ENCODE data around the gene STXBP6.

The STXBP6 gene

DNA sequence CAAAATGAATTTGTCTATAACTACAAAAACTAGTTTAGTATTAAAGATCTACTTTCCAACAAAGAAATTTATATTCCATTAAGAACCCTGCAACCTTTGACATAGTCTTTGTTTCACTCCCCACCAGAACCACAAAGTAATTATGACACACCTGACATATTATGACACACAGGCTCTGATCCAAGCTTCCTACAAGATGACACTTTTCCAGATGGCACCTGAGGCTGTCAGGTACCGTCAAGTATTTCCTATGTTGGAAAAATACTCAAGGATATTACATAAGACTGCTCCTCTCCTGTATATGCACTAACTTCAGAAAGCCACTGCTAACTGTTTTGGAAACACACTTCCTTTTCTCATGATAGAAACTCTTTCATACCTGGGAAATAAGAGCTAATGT, 38.9 kb downstream of the STXBP6 start:
- ATAC-seq = no peak

DNA sequence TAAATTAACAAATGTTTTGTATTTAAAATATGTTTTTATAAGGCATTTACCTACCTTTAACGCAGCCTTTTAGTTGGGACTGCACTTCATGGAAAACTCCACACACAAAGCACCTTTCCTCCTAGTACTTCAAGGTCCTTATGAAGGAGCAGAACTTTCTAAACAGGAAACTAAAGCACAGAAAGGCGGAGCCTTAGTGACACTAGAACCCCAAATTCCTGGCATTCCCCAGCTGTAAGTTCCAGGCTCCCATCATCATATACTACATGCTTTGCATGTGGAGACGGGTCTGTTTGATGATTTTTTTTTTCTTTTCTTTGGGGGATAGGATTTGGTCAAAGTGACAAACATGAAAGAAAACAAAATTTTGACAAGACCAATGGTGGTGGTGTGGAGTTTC, 39.5 kb downstream of the STXBP6 start:
- no peak for ATAC-seq

DNA sequence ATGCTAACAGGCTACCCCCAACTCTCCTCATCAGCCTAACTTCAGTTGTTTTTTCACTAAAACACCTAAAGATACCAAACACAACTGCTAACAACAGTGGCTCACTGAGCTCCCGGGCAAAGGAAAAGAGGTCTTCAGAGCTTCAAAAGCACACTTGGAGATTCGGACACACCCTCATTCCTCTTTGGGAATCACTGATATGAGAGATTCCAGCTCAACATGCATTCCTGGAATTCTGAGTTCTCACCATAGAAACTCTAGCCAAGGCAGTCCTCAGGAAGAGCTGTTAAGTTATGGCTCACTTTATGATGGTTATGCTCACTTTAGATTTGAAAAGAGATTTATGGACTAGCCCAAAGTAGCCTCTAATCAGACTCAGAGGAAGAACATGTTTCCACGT, 40.1 kb downstream of the STXBP6 start:
- no peak for ATAC-seq

GRCh38 chr14:25007832-25008231, 42.1 kb downstream of the STXBP6 start:
- no peak for ATAC-seq

- no peak for ATAC-seq
Observed at GRCh38 chr14:25006961-25007795, 42.8 kb downstream of the STXBP6 start.

DNA sequence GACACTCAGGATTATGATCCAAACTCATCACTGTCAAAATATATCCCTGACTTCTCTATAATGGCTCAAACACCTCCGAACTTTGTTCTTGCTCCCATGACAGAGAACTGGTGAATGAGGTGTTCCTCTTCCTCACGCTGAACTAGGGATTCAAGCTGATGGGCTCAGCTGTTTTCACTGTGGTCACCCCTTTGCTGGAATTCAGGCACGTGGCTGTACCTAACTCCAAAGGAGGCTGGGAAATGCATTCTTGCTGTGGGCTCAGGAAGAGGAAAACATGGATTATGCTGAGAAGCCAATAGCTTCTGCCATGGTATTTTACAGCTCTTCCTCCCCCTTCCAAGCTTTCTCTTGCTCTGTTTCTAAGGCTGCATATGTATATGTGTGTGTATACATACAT, 43.9 kb downstream of the STXBP6 start:
- no peak for ATAC-seq

DNA sequence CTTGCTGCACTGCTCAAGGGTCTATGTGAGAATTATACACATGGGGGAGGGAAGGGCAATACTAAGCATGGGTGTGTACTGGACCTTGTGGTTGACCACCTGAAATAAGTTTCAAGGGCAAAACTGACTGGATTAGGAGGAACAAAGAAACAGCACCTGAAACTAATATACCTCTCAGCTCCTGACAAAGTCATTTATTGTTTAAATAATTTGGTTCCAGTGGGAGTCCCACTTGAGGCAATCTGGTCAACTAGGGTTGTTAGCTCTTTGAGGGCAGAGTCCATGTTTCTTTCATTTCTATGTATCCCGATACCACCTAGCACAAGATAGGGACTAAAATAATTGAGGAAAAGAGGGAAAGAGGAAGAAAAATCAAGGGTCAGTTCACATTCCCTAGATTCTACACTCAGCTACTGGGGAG, 45.5 kb downstream of the STXBP6 start:
- ATAC-seq = no peak

DNA sequence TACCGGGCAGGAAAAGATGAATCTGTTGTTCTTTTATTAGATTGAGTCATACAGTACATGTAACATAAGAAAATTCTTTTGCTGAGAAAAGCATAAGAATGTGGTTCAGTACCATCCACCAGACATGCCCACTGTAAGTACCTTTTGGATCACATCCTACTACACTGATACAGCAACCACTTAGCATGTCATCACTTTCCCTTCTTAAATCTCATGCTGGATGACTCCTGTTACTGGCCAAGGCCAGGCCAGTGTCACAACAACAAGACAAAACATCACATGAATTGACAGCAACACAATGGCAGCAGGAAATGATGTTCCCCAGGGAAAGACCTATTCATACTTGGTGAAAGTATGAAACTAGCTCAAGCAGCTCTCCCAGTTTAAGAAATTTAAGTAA, 46.4 kb downstream of the STXBP6 start:
- ATAC-seq = no peak

DNA sequence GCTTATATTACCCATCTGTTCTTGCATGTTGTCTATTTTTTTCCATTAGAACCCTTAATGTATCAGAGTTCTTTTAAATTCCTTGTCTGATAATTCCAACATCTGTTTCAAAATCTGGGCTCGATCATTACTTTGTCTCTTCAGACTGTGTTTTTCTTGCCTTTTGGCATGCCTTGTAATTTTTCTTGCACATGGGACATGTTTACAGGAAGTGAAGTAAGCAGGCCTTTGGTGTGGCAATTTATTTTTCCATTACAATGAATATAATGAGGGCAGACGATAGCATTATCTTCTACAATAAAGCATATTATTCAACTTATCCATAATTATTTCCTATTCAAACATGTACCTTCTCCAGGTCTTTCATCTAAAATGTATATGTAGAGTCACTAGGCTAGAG, 48.3 kb downstream of the STXBP6 start:
- ATAC-seq = no peak

DNA sequence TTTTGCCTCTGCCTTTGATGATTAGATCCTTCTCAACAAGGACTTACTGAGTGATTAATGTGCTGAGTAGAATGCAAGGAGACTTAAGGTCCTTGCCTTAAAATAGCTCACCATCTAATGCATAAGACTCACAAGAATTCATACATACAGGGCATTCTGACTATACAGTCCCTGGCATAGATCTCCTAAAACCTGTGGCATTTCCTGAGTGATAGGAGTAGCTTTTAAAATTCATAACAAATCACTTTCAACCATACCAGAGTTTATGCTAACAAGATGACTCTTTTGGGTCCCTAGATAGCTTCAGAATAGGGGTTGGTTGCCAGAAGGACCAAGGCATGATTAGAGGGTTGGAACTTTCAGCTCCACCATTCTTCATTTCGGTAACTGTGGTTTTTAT, 48.8 kb downstream of the STXBP6 start:
- ATAC-seq = no peak

- no peak for ATAC-seq
Observed at GRCh38 chr14:24999157-24999556, 50.8 kb downstream of the STXBP6 start.

DNA sequence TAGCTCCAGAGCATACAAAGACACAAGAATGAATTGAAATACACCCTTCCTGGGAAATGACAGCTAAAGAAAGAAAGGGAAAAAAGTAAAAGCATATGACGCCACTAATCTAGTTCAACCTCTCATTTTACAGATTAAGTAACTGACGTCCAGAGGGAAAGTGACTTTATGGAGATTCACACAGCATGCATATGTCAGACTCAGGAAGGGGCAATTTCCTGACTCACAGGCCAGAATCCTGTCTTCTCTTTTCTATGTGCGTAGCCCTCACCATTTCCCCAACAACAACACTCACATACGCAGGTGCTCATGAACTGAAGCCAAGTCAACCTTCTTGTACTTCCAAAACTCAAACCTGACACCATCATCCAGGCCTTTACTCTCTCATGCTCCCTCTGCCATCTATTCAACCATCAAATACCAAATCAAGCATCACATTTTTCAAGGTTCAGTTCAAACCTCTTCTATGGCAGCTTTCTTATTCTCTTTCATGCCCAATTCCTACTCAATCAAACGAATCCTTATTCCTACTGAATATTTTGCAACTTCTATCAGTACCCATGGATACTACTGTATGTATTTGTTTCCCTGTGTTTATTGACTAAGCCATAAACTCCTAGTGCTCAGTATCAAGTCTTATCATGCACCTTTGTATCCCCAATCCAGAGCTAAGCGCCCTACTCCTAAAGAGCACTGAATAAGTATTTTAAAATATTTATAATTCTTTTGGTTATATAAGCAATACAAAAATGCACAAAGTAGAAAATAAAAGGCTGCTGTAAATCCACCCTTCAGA, 52.8 kb downstream of the STXBP6 start:
- no peak for ATAC-seq

DNA sequence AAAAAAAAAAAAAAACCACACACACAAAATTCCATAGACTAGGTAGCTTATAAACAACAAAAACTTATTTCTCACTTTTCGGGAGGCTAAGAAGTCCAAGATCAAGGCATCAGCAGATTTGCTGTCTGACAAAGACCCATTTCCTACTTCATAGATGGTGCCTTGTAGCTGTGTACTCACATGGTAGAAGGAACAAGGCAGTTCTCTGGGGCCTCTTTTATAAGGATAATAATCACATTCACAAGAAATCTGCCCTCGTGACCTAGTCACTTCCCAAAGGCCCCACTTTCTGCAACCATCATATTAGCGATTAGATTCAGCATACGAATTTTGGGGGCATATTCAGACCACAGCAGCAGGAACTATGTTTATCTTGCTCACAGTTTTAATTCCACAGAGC, 54.9 kb downstream of the STXBP6 start:
- no peak for ATAC-seq

DNA sequence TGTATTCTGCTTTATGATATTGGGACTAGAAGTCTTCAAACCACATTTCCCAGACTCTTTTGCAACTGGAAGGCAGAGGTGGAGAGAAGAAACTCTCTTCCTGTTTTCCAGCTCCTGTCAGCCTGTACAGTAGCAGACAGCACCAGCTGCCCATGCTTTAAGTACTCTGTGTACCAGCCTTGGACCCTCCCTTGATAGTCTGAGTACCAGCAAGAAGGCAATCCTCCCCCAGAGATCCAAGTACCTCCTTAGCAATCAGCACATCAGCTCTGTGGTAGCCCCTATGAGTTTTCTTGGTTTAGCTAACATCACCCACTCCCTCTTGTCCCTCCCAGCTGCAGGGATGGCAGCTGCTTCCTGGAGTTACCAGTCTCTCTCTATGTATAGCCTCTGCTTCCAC, 56.3 kb downstream of the STXBP6 start:
- ATAC-seq = no peak

- no peak for ATAC-seq
Observed at GRCh38 chr14:24992624-24993360, 57.2 kb downstream of the STXBP6 start.

- ATAC-seq = no peak
Observed at GRCh38 chr14:24991821-24992220, 58.1 kb downstream of the STXBP6 start.

DNA sequence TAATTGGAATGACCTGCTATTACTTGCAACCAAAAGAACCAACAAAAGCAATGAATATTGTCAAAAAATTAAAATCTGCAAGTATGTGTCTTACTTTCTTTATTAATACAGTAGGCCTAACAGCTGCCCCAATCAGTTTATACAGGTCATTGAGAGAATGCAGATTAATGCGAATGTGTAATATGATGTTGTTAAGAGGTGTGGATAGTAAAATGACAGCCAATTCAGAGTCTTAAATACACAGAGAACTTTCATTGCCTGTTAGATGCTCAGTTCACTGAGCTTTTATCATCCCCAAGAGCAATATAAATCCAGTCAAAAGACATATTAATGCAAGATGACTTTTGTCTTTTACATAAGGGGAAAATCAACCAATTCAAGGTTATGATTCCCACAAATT, 58.7 kb downstream of the STXBP6 start:
- ATAC-seq = no peak

DNA sequence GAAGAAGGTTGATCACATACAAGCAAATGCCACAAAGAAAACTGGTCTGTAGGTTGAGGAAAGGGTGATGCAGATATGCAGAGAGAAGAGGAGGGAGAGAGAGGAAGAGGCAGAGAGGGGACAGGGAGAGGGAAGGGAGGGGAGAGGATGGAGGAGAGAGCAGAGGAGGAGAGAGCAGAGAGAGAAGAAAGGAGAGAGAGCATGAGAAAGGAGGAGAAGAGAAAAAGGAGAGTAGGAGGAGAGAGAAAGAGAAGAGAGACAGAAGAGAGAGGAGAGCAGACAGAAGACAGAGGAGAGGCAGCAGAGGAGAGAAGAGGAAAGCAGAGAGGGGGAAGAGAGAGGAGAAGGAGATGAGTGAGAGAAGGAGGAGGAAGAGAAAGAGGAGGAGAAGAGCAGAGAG, 59.2 kb downstream of the STXBP6 start:
- ATAC-seq = no peak

- no peak for ATAC-seq
Observed at GRCh38 chr14:24990050-24990449, 59.9 kb downstream of the STXBP6 start.

DNA sequence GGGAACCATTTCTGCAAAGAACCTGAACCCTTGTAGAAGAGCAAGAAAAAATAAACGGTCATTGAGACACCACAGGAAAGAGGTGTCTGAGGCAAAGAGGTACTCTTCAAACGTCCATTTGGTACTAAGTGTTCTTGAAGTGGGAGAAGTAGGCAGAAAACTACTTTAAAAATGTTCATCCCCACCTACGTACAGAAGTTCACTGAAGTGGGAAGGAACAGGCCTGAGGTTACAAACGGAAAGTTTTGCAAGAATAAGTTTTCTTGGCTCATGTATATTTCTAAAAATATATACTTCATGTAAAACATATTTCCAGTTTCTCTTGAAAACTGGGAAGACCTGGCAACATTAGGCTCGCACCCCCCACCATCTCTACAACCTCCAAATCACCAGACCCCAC, 61.2 kb downstream of the STXBP6 start:
- ATAC-seq = no peak

- ATAC-seq = no peak
Observed at GRCh38 chr14:24986206-24986893, 63.6 kb downstream of the STXBP6 start.

GRCh38 chr14:24984846-24985589, 64.9 kb downstream of the STXBP6 start:
- no peak for ATAC-seq
